Osteocyte (in vitro differentiated cells): ENCODE data around the gene DOK5. TPM values are rescaled to one million over a fixed set of nuclear protein-coding genes. Genes with fewer than 3 reads are reported as not detected.
A peak's percentile ranks its signal among the peaks of the same experiment; 100 is the strongest.

Source experiments
- DNase-seq: peaks from one replicate; pipeline ENCODE4 v3.0.0; 2021; ENCODE audit warnings: mixed read lengths; ENCODE audit not compliant: unreplicated experiment; ENCODE audit errors: extremely low spot score
- H3K27ac Mint-ChIP-seq: one replicate; pipeline ENCODE4 v1.8.0; 2021; ENCODE audit warnings: mild to moderate bottlenecking, mixed read lengths; ENCODE audit not compliant: unreplicated experiment
- H3K27me3 Mint-ChIP-seq: one replicate; pipeline ENCODE4 v1.8.0; 2021; ENCODE audit warnings: mixed read lengths; ENCODE audit not compliant: unreplicated experiment
- H3K36me3 Mint-ChIP-seq: one replicate; pipeline ENCODE4 v1.8.0; 2021; ENCODE audit warnings: mixed read lengths; ENCODE audit not compliant: unreplicated experiment
- H3K4me1 Mint-ChIP-seq: one replicate; pipeline ENCODE4 v1.8.0; 2021; ENCODE audit warnings: mixed read lengths; ENCODE audit not compliant: unreplicated experiment
- H3K4me3 Mint-ChIP-seq: one replicate; pipeline ENCODE4 v1.8.0; 2021; ENCODE audit warnings: mild to moderate bottlenecking, moderate library complexity, mixed read lengths; ENCODE audit not compliant: unreplicated experiment
- H3K9me3 Mint-ChIP-seq: one replicate; pipeline ENCODE4 v1.8.0; 2021; ENCODE audit warnings: mixed read lengths; ENCODE audit not compliant: unreplicated experiment
- total RNA-seq: library from RNA; stranded (reverse); gene quantifications from 2 replicates; pipeline ENCODE4 v1.2.1, GENCODE V29; 2021
- TF ChIP-seq, protein P1 (sequence below): fragments of 200-600 bp; sonication (generic); IDR thresholded peaks from 2 replicates; pipeline ENCODE4 v1.5.0; 2021; ENCODE audit warnings: antibody characterized with exemption, mild to moderate bottlenecking, moderate library complexity

DOK5 gene
- total RNA-seq, 1 donor from 2014 or later: 7.4 TPM

DNA sequence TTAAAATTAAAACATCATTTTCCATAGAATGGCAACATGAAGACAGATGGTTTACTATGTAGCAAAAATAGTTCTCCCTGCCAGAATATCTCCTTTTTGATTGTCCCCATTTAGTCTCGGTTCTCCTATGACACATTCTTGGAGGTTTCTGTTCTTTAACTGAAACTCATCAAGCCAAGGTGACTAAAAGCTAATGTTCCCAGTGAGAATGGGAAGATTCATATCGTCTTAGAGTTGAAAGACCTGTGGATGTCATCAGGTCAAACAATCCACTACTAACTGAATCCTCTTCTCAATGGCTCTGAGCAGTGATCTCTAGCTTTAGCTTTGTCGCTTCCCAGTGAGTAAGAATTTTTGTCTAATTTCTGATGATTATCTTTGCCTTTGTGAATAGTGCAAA is 1.3 kb upstream of the DOK5 start:
- Mint-ChIP-seq H3K27ac (no peak overlapping the region), H3K36me3 (no peaks in the 10 kb centered on the region), H3K27me3 (peaks cover 30% of the 10 kb centered on the region), H3K4me1 (peaks cover 21% of the 10 kb centered on the region), H3K9me3 (no peaks in the 10 kb centered on the region), H3K4me3 (no peak overlapping the region)
- TF ChIP-seq, protein P1, sequence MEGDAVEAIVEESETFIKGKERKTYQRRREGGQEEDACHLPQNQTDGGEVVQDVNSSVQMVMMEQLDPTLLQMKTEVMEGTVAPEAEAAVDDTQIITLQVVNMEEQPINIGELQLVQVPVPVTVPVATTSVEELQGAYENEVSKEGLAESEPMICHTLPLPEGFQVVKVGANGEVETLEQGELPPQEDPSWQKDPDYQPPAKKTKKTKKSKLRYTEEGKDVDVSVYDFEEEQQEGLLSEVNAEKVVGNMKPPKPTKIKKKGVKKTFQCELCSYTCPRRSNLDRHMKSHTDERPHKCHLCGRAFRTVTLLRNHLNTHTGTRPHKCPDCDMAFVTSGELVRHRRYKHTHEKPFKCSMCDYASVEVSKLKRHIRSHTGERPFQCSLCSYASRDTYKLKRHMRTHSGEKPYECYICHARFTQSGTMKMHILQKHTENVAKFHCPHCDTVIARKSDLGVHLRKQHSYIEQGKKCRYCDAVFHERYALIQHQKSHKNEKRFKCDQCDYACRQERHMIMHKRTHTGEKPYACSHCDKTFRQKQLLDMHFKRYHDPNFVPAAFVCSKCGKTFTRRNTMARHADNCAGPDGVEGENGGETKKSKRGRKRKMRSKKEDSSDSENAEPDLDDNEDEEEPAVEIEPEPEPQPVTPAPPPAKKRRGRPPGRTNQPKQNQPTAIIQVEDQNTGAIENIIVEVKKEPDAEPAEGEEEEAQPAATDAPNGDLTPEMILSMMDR: no peak
- no peak for DNase-seq

DNA sequence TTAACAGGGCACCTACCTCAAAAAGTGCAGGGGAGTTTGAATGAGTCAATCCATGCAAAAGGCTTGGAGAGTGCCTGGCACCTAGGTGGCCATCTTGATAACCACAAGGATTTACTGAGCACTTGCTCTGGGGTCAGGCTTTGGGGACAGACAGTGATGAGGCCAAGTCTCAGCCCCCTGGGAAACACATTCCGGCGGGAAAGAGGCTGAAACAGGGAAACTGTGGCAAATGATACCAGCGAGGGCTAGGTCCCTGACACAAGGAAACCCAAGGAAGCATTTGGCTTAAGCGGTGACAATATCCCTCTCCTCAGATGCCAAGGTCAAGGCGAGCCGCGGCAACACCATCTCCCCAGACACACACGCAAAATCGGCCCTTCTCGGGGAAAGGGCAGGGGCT is 527 bp upstream of the DOK5 start:
- TF ChIP-seq, protein P1: no peak
- no peak for DNase-seq
- Mint-ChIP-seq H3K4me1 (peaks cover 21% of the 10 kb centered on the region), H3K36me3 (no peaks in the 10 kb centered on the region), H3K27me3 (peaks cover 30% of the 10 kb centered on the region), H3K27ac (no peak overlapping the region), H3K9me3 (no peaks in the 10 kb centered on the region), H3K4me3 (peak overlapping the region; percentile 89)

DNA sequence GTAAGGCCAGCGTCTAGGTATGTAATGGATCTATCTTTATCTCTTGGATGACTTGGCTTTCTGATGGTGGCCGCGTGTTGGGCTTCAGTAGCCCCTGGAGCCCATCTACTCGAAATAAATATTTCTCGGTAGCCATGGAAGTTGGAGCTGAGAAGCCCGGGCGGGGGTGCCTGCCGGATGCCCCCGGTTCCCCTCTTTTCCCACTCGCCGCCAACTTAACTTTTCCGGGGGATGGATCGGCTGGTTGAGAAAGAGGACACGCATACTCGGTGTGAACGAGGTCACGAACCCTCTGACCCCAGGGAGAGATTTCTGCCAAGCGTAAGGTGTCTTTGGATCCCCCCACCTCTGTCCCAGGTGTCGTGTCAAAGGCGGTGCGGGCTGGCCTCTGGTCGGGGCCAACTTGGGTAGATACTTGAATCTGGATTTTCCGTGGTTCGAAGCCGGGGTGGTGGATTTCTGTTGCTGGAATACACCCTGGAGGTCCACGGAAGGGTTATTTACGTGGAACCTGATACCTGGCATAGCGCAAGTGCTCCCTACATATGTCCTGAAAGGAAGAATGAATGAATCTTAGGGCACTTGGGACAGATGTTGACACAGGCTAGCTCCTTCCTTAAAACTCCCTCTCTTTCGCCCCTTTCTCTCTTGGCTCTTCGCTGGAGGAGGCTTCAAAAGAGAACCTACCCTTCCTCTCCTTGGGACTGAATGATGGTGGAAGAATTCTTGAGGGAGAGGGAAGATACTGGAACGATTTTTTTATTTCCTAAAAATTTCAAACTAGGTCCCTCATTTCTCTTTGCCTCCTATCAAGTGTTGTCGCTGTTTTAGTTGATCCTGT is 996 bp downstream of the DOK5 start:
- peak overlapping the region; percentile 76 for H3K27ac Mint-ChIP-seq
- H3K36me3 Mint-ChIP-seq: no peaks in the 10 kb centered on the region
- H3K4me1 Mint-ChIP-seq: peaks cover 21% of the 10 kb centered on the region
- DNase-seq: no peak
- no peaks in the 10 kb centered on the region for H3K9me3 Mint-ChIP-seq
- H3K27me3 Mint-ChIP-seq: peaks cover 30% of the 10 kb centered on the region
- TF ChIP-seq, protein P1: no peak
- peak overlapping the region; percentile 89 for H3K4me3 Mint-ChIP-seq

DNA sequence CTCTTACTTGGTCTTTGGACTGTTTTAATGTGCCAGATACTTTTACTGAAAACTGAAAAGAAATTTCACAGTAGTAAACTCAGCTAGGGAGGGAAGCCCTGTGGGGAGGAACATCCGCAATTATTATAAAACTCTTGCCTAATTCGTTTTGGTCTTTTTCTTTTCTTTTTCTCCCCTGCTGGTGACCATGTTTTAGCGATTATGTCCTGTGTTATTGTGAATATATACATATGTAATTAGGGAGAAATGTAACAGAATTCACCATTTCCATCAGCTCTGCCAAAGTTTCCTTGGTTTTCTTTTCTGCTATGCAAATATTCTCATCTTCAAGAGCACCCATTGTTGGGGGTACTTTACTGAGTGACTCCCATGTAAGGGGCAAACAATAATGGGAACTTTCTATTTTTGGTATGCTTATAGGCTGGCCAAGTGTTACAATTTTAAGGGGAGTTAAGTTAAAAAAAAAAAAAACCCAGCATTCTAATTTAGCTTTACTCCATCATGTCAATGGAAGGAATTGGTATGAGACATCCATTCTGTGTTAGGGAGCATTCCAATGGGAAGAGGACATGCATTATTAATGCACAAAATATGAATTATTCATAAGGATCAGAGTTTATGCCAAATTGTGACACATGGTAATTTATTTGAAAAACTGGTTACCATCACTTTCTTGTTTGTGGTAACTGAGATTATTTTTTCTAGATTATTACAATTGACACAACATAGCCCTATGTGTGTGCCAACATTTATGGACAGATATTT is 2.0 kb downstream of the DOK5 start:
- TF ChIP-seq, protein P1: no peak
- H3K27me3 Mint-ChIP-seq: peaks cover 30% of the 10 kb centered on the region
- peaks cover 21% of the 10 kb centered on the region for H3K4me1 Mint-ChIP-seq
- H3K9me3 Mint-ChIP-seq: no peaks in the 10 kb centered on the region
- H3K4me3 Mint-ChIP-seq: peak overlapping the region; percentile 89
- H3K27ac Mint-ChIP-seq: no peak overlapping the region
- no peaks in the 10 kb centered on the region for H3K36me3 Mint-ChIP-seq
- DNase-seq: no peak
